HPDE6-E6E7 (cell line): Measurements from ENCODE around the gene MRPL58.
"Not testable (repeated sequence)": the region's sequence is repeated elsewhere in the genome, so short reads cannot be mapped to it uniquely, and the experiment has no call there.

Experiments
- DNase-seq: peaks from one replicate; pipeline ENCODE4 v3.0.0; 2011; ENCODE audit warnings: missing footprints; ENCODE audit errors: extremely low spot score

The MRPL58 gene

DNA sequence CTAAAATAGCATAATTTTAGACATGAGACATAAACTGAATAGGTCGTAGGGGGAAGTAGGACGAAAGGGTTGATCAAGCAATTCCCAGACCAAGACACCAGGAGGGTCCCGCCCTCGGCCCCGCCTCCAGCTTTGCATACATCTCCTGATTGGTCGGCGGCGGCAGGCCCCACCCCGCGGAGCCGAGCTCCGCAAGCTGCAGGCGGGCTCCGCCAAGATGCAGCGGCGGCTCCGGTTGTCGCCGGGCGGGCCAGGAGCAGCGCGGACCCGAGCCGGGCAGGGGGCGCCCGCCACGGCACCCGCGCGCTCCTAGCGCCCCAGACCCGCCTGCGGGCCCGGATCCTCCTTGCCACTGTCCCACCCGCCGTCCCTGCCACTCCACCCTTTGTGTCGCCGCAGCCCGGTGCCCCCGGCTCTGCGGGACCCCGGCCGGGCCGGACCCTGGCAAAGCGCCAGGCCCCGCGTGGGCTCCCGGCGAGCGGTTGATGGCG, 25.0 kb upstream of the MRPL58 start, which contains the start of gene CDR2L:
CDR2L (plus strand) TSS at position 215 of the 491 bp plus-strand sequence. CDS start 412 bp downstream, outside the sequence.
- DNase-seq, result peak; percentile 93

GRCh38 chr17:74987909-74988711, 24.4 kb upstream of the MRPL58 start:
- no peak for DNase-seq

GRCh38 chr17:74990581-74991105, 21.8 kb upstream of the MRPL58 start:
- no peak for DNase-seq

DNA sequence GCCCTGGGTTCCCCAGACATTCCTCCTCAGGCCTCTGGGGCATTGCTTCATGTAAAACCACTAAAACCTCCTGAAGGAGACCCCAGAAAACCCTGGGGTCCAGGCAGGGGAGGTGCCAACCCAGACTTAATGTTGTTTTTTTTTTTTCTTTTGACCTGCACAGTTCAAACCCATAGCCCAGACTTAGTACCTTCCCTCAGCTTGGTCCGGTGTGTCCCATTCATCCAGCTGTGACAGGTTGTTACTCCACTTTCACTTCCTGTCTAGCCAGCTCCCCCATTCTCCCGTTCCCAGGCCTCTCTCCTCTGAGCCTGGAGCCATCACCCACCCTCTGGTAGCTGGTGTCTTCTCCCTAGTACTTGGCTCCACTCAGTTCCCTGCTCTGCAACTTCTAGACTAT, 20.2 kb upstream of the MRPL58 start:
- no peak for DNase-seq

- no peak for DNase-seq
Observed at GRCh38 chr17:74994440-74994839, 18.0 kb upstream of the MRPL58 start.

- DNase-seq, result no peak
Observed at GRCh38 chr17:74995847-74996246, 16.6 kb upstream of the MRPL58 start.

GRCh38 chr17:74998783-74999182, 13.7 kb upstream of the MRPL58 start:
- no peak for DNase-seq

DNA sequence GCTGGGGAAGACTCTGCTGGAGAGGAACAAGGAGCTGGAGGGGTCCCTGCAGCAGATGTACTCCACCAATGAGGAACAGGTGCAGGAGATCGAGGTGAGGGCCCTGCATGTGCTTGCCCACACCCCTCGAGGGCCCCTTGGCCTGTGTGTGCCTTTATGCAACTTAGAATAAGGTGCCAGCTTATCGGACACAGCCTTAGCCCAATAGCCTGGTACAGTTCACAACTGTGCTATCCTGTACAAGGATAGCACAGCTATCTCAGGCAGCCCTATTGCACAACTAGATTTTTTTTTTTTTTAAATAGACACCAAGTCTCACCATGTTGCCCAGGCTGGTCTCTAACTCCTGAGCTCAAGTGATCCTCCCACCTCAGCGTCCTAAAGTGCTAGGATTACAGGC, 12.9 kb upstream of the MRPL58 start:
- no peak for DNase-seq

DNA sequence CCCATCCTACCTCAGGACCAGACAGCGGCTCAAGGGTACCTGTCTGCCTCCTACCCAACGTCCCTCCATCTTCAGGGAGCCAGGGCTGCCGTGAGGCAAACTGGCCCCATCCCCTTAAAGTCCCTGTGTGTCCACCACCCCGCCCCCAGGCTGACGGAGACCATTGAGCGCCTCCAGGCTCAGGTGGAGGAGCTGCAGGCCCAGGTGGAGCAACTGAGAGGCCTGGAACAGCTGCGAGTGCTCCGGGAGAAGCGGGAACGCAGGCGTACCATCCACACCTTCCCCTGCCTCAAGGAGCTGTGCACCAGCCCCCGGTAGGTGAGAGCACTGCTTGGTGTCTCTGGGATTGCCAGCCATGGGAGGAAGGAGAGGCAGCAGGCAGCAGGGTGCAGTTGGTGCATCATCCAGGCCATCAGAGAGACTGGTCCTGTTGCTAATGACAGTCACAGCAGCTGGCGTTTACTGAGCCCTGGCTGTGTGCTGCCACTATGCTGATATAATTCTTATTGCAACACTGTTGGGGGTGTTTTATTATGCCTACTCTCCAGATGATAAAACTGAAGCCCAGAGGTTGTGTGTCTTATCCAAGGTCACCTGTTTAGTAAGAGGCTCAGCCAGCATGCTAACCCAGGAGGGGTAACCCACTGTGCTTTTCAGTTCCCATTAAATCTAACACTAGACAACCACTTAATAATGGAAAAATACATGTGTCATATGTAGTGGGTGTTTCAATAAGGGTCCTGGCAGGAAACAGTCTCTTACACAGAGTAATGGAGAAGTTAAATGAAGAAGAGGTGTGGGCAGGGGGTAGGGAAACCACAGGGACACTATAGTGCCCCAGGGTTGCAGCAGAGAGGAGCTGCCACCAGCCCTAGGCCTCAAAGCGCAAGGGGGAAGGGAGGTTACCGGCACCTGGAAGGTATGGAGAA, 10.3 kb upstream of the MRPL58 start:
- no peak for DNase-seq

DNA sequence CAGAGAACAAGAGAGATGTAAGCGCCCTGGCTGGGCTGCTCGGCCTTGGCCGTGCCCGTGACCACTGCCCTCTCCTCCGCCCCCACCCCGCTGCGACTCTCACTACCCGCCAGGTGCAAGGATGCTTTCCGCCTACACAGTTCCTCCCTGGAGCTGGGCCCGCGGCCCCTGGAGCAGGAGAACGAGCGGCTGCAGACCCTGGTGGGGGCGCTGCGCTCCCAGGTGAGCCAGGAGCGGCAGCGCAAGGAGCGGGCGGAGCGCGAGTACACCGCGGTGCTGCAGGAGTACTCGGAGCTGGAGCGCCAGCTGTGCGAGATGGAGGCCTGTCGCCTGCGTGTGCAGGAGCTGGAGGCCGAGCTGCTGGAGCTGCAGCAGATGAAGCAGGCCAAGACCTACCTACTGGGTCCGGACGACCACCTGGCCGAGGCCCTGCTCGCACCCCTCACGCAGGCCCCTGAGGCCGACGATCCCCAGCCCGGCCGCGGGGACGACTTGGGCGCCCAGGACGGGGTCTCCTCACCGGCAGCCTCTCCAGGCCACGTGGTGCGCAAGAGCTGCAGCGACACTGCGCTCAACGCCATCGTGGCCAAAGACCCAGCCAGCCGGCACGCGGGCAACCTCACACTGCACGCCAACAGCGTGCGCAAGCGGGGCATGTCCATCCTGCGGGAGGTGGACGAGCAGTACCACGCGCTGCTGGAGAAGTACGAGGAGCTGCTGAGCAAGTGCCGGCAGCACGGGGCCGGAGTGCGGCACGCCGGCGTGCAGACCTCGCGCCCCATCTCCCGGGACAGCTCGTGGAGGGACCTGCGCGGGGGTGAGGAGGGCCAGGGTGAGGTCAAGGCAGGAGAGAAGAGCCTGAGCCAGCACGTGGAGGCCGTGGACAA, 9.2 kb upstream of the MRPL58 start:
- DNase-seq, result no peak

GRCh38 chr17:75003957-75004355, 8.5 kb upstream of the MRPL58 start:
- DNase-seq, result no peak

GRCh38 chr17:75004371-75004770, 8.1 kb upstream of the MRPL58 start:
- DNase-seq, result no peak

- DNase-seq, result no peak
Observed at GRCh38 chr17:75005291-75005690, 7.2 kb upstream of the MRPL58 start.

DNA sequence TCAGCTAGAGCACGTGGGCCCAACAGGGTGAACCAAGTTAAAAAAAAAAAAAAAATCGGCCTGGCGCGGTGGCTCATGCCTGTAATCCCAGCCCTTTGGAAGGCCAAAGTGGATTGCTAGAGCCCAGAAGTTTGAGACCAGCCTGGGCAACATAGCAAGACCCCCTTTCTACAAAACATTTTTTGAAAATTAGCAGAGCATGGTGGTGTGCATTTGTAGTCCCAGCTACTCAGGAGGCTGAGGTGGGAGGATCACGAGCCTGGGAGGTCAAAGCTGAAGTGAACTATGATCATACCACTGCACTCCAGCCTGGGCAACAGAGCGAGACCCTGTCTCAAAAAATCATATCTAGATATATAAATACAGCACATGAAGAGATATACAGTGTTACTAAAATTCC, 6.4 kb upstream of the MRPL58 start:
- not testable (repeated sequence) for DNase-seq

GRCh38 chr17:75006653-75007052, 5.8 kb upstream of the MRPL58 start:
- DNase-seq, result no peak

DNA sequence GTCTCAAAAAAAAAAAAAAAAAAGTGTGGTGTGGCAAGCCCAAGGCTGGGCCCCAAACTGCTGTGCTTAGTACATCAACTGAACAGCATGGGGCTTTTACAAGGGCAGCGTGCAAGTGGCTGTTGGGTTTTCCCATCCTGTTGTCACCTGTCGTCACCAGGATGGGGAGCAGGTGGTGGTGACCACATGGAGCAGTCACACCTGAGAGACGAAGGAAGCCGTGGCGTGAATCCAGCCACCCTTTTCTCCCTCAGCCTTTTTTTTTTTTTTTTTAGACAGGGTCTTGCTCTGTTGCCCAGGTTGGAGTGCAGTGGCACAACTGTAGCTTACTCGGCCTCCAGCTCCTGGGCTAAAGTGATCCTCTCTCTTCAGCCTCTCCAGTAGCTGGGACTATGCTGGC, 4.1 kb upstream of the MRPL58 start:
- no peak for DNase-seq

GRCh38 chr17:75009139-75009724, 3.2 kb upstream of the MRPL58 start:
- DNase-seq, result no peak

DNA sequence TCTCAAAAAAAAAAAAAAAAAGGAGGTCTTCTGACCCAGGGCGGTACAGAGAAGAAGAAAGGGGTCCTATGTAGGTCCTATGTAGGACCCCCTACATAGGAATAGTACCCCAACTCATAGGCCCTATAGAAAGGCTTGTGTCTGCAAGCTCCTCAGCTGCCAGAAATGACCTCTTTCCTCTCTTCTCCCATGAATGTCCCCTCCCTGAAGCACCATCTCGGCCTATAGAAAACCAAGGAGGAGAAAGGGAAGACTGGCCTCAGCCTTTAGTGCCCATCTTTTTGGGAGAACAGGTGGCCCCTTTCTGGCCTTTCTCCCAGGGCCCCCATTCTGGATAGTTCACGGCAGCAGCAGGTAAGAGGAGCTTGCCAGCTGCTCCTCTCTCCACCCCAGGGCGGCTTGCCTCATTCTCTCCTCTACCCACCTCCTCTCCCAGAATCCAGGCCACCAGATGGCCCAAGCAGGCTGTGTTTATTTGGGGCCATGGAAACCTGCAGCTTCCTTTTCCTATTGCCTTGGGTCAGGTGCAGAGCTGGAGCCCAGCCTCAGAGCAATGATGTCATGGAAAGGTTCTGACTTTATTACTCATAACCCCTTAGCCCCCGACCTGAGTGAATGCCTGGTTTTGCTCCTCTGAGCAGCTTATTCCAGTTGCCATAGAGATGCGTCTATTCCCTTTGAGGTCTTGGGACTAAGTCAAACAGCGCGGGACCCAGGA, 1.6 kb upstream of the MRPL58 start:
- no peak for DNase-seq

DNA sequence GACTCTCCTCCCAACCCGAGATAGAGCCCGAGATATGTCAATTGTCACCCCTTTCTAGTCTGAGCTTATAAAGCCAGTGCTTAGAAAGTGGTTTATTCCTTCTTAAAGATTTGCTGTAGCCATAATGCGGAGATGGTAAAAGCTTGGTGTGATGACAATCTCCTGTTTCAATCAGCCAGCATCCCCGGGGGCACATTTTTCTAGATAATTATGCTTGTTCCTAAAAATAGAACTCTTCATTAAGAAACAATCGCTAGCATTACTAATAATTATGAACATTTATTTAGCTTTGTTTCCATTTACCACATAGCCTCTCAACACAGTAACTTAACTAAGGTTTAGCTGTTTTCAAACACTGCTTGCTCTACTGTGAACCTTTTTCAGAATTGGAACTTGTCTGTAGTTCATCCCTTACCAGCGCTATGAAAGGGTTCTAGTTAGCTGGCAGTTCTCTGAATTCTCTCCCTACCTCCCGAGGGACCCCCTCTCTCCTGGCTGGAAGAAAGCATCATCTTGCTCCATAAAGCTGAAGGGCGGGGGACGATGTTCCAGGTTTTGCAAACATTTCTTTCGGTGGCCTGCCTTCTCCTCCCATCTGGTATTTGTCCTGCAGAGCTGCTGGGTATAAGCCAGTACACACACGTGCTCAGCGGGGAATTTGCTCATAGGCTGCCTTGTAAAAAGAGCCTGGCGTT, 922 bp upstream of the MRPL58 start:
- DNase-seq, result no peak

- no peak for DNase-seq
Observed at GRCh38 chr17:75012096-75012345, 449 bp upstream of the MRPL58 start.
